ENCODE results near the gene KBTBD4.

KBTBD4 gene

DNA sequence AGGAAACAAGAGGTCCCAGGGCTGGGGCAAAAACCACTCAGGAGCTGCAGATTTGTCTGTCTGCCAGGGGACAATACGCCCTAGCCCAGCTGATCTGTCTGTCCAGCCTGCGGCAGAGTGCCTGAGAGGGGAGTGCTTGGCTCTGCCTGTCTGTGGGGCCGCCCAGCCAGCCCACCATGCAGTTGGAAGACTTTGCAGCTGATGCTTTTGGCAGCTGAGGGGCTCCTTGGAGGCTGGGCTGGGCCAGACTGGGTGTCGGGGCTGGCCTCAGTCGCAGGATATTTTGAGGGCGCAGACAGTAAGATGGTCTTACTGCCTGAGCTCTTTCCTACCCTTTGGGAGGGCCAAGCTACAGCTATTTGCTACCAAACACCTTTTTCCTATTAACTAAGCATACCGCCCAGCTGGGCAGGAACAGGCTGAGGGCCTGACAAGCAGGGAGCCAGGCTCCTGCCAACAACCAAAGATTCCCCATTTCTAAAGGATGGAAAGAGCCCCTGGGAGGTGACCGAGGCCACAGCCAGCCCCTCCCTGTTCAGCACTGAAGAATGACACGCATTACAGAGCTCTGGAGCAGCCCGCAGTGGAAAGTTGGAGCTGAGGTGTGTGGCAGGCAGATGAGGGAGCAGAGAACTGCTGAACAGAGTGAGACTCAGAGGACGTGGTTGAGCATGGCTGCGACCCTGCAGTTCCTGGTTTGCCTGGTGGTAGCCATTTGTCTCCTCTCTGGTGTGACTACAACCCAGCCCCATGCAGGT lies 7.5 kb upstream of the KBTBD4 start, which contains the start of gene FAM180B:
FAM180B (plus strand) TSS at position 581 of the 758 bp plus-strand sequence; CDS start at position 672, 91 bp downstream.
- TF ChIP-seq MYC (IDR thresholded peaks at IDR 0.05; ENCODE audit: low read depth, low read length) = no peak
- TF ChIP-seq, protein P1, sequence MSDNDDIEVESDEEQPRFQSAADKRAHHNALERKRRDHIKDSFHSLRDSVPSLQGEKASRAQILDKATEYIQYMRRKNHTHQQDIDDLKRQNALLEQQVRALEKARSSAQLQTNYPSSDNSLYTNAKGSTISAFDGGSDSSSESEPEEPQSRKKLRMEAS (IDR thresholded peaks at IDR 0.05; ENCODE audit: low read depth, low read length) = no peak
- DNase-seq (ENCODE audit: low read depth) = peak; percentile 37
- H3K4me3 ChIP-seq (ENCODE audit: low read depth, low read length) = peak within 1 kb of the TSS; percentile 88

DNA sequence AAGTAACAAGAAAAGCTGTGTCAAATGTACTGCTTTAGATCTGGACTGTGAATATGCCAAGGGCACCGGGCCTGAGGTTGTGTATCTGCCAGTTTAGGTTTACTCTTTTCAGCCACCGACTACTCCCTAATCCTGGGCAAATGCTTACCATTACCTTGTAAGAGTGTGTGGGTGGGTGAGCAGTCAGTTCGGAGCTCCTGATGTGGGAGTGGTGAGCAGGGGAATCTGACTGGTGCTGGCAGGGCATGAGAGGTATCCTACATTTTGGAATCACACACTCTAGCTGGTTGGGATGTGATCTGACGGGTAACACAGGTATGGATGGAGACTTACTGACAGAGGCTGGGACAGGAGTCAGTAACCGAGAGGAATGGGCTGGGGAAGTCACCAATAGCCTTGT lies 5.1 kb upstream of the KBTBD4 start:
- TF ChIP-seq MYC (IDR thresholded peaks at IDR 0.05; ENCODE audit: low read depth, low read length) = no peak
- TF ChIP-seq, protein P1 (IDR thresholded peaks at IDR 0.05; ENCODE audit: low read depth, low read length) = no peak
- no peak for TF ChIP-seq CTCF (IDR thresholded peaks at IDR 0.05; ENCODE audit: low read depth, low read length)
- no peak for TF ChIP-seq POLR2A (IDR thresholded peaks at IDR 0.05; ENCODE audit: extremely low read depth, insufficient read length)
- H3K4me3 ChIP-seq (ENCODE audit: low read depth, low read length) = no peak overlapping the region
- DNase-seq (ENCODE audit: low read depth) = no peak

GRCh38 chr11:47577460-47578041 lies 1.2 kb downstream of the KBTBD4 start:
- DNase-seq (ENCODE audit: low read depth) = no peak
- no peak for TF ChIP-seq CTCF (IDR thresholded peaks at IDR 0.05; ENCODE audit: low read depth, low read length)
- TF ChIP-seq MYC (IDR thresholded peaks at IDR 0.05; ENCODE audit: low read depth, low read length) = no peak
- TF ChIP-seq, protein P1 (IDR thresholded peaks at IDR 0.05; ENCODE audit: low read depth, low read length) = no peak
- TF ChIP-seq POLR2A (IDR thresholded peaks at IDR 0.05; ENCODE audit: extremely low read depth, insufficient read length) = no peak
- H3K4me3 ChIP-seq (ENCODE audit: low read depth, low read length) = peak overlapping the region; percentile 90

GRCh38 chr11:47573321-47573720 lies 5.4 kb downstream of the KBTBD4 start:
- DNase-seq (ENCODE audit: low read depth) = no peak
- H3K4me3 ChIP-seq (ENCODE audit: low read depth, low read length) = no peak overlapping the region
- no peak for TF ChIP-seq CTCF (IDR thresholded peaks at IDR 0.05; ENCODE audit: low read depth, low read length)
- no peak for TF ChIP-seq MYC (IDR thresholded peaks at IDR 0.05; ENCODE audit: low read depth, low read length)
- TF ChIP-seq POLR2A (IDR thresholded peaks at IDR 0.05; ENCODE audit: extremely low read depth, insufficient read length) = no peak
- TF ChIP-seq, protein P1 (IDR thresholded peaks at IDR 0.05; ENCODE audit: low read depth, low read length) = no peak

DNA sequence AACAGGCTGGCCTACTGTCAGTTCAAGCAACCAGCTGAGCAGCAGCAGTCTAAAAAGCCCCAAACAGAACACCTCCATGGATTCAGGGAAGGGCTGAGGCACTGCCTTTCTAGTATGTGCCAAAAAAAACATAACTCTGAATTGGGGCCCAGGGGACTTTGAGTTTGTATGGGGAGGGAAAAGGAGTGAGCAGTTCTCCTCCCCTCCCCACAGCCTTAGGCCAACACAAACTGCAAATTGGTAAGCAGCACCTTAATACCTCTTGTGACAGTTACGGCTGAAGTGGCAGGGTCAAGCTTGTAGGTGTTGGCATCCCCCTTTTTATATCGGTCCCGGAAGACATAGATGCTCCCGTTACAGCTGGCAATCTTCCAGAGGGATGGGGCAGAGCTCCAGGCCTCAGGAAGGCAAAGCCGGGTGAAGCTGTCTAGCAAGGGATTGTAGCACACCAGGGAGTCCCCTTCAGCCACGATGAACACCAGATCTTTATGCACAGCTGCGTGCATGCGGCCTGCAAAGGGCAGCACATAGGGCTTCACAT lies 6.0 kb downstream of the KBTBD4 start:
- H3K4me3 ChIP-seq (ENCODE audit: low read depth, low read length) = no peak overlapping the region
- TF ChIP-seq, protein P1 (IDR thresholded peaks at IDR 0.05; ENCODE audit: low read depth, low read length) = no peak
- TF ChIP-seq MYC (IDR thresholded peaks at IDR 0.05; ENCODE audit: low read depth, low read length) (no peak), POLR2A (IDR thresholded peaks at IDR 0.05; ENCODE audit: extremely low read depth, insufficient read length) (no peak), CTCF (IDR thresholded peaks at IDR 0.05; ENCODE audit: low read depth, low read length) (no peak)
- DNase-seq (ENCODE audit: low read depth) = no peak

DNA sequence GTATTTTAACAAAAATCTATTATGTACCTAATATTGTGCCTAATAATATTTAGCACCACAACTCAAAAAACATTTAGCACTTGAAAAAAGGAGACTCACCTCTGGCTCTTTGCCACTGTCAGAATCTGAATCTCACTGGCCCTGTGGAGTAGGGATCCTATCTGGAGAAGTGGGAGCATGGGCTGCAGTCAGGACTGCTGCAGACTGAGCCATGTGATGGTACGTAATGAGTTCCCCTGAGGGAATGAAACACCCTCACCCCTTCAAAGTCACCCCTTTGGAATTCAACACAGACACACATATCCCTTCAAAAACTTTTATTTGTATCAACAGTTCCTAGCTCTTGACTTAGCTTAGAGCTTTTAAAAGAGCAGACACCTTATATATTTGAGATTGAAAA lies 6.9 kb downstream of the KBTBD4 start:
- no peak overlapping the region for H3K4me3 ChIP-seq (ENCODE audit: low read depth, low read length)
- no peak for TF ChIP-seq POLR2A (IDR thresholded peaks at IDR 0.05; ENCODE audit: extremely low read depth, insufficient read length)
- TF ChIP-seq MYC (IDR thresholded peaks at IDR 0.05; ENCODE audit: low read depth, low read length) = no peak
- TF ChIP-seq, protein P1 (IDR thresholded peaks at IDR 0.05; ENCODE audit: low read depth, low read length) = no peak
- TF ChIP-seq CTCF (IDR thresholded peaks at IDR 0.05; ENCODE audit: low read depth, low read length) = no peak
- DNase-seq (ENCODE audit: low read depth) = no peak
